Adrenal gland (tissue), 12 donors: ENCODE data around the gene DYSF. TPM values are rescaled to one million over a fixed set of nuclear protein-coding genes. Genes with fewer than 3 reads are reported as not detected.

Experiments used
- DNase-seq, 7 donors: peaks; one replicate each; pipeline ENCODE4 v3.0.0-alpha.2; 2019 to 2020
- H3K27ac ChIP-seq, 5 donors: fragments of 200-600 bp; sonication (generic) in 4 of 5; 1 replicate in 3 of 5; 2 replicates in 2 of 5; pipeline versions ENCODE4 v1.5.1 to v1.8.0; 2016 to 2020; ENCODE audit warnings: mild to moderate bottlenecking in 1 of 5
- H3K27me3 ChIP-seq: fragments of 200-600 bp; 2 replicates; pipeline ENCODE4 v1.8.0; 2021
- H3K36me3 ChIP-seq, 2 donors: fragments of 200-600 bp; replicated peaks in 1 of 2; 1 replicate in 1 of 2; 2 replicates in 1 of 2; pipeline versions ENCODE4 v1.5.1 to v1.8.0; 2018 to 2022
- H3K4me1 ChIP-seq, 2 donors: fragments of 200-600 bp; replicated peaks in 1 of 2; 1 replicate in 1 of 2; 2 replicates in 1 of 2; pipeline versions ENCODE4 v1.5.1 to v1.8.0; 2018 to 2021
- H3K4me3 ChIP-seq, 4 donors: fragments of 200-600 bp; sonication (generic) in 3 of 4; one replicate each; pipeline ENCODE4 v1.5.1; 2016 to 2018
- H3K9me3 ChIP-seq, 3 donors: fragments of 200-600 bp; sonication (generic) in 1 of 3; replicated peaks in 1 of 3; 1 replicate in 2 of 3; 2 replicates in 1 of 3; pipeline versions ENCODE4 v1.5.1 to v1.8.0; 2016 to 2021
- POLR2A ChIP-seq, 2 donors: fragments of 450-650 bp; IDR thresholded peaks; one replicate each; pipeline ENCODE4 v1.6.1; 2017; ENCODE audit warnings: antibody characterized with exemption in 2 of 2, mild to moderate bottlenecking in 2 of 2, moderate library complexity in 1 of 2
- WGBS, 4 donors: extraction: QIAGEN DNeasy Blood & Tissue Kit in 2 of 4; methylation state at CpG; one replicate each; pipeline versions ENCODE4 v1.1.5 to v1.1.7; 2013 to 2017; 5-methylcytosine and 5-hydroxymethylcytosine counted together
- intact Hi-C, 2 donors: fragments of 100-400 bp; cut with DNase I; formaldehyde crosslinking; loops; one replicate each; pipeline versions ENCODE4 v1.14.1 to v1.15.0; 2022 to 2023
- polyA plus RNA-seq, 3 donors: library from polyadenylated mRNA; stranded (reverse); fragments of 200-250 nt in 2 of 3; fragments of 350-450 nt in 1 of 3; fragmentation: Illumina TruSeq in 1 of 3; extraction: RNeasy Lipid Tissue Mini Kit (QIAGEN cat#74804) in 1 of 3; gene quantifications; one replicate each; pipeline ENCODE4 v1.2.3, GENCODE V29; 2013 to 2014
- total RNA-seq, 9 donors: library from RNA; depleted of rRNA in 4 of 9; stranded (reverse); fragments of >200 nt in 4 of 9; fragments of 120-200 nt in 1 of 9; fragmentation: NEBNext Ultra II Directional in 1 of 9; extraction: Animal tissue kit (Norgen Biotek cat#: 25700) in 1 of 9; gene quantifications; one replicate each; pipeline versions ENCODE4 v1.1.0 to v1.2.4, GENCODE V29; 2013 to 2023
- TF ChIP-seq, protein P1 (sequence below), 6 experiments: fragments of 450-650 bp in 4 of 6; fragments of 200-600 bp in 2 of 6; sonication (generic) in 1 of 6; IDR thresholded peaks; 1 replicate in 5 of 6; 2 replicates in 1 of 6; pipeline versions ENCODE4 v1.5.1 to v1.8.0; 2016 to 2021; ENCODE audit warnings: antibody characterized with exemption in 6 of 6, mild to moderate bottlenecking in 2 of 6, moderate library complexity in 1 of 6
- donor health status: healthy with polysubstance abuse.
- donor health status: Bipolar disorder and iron deficiency.
- donor health status: DM: yes; HTN: yes; CAD: no.
- donor health status: DM: no; HTN: no; CAD: no.
- donor health status: DM: no; HTN: no; CAD: no.
- donor health status: DM: yes; HTN: yes; CAD: no.

Gene DYSF
- total and polyA plus RNA-seq, 12 donors: 3.2 to 22.4 (median 15.3) TPM

- H3K27me3 ChIP-seq: no peaks in the 10 kb centered on the region
- H3K27ac ChIP-seq: no peak overlapping the region
- WGBS, 4 donors: 92 to 100% (median 94%) methylated on average over 1 of the region's 1 CpG; no CpG with 5 or more reads in 1 of the 4 donors
- no peak for TF ChIP-seq POLR2A (IDR thresholded peaks at IDR 0.05)
- TF ChIP-seq, protein P1, sequence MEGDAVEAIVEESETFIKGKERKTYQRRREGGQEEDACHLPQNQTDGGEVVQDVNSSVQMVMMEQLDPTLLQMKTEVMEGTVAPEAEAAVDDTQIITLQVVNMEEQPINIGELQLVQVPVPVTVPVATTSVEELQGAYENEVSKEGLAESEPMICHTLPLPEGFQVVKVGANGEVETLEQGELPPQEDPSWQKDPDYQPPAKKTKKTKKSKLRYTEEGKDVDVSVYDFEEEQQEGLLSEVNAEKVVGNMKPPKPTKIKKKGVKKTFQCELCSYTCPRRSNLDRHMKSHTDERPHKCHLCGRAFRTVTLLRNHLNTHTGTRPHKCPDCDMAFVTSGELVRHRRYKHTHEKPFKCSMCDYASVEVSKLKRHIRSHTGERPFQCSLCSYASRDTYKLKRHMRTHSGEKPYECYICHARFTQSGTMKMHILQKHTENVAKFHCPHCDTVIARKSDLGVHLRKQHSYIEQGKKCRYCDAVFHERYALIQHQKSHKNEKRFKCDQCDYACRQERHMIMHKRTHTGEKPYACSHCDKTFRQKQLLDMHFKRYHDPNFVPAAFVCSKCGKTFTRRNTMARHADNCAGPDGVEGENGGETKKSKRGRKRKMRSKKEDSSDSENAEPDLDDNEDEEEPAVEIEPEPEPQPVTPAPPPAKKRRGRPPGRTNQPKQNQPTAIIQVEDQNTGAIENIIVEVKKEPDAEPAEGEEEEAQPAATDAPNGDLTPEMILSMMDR (IDR thresholded peaks at IDR 0.05): no peak
- no peaks in the 10 kb centered on the region for H3K4me1 ChIP-seq
- no peaks in the 10 kb centered on the region for H3K9me3 ChIP-seq
- H3K36me3 ChIP-seq: no peaks in the 10 kb centered on the region
- H3K4me3 ChIP-seq: no peak overlapping the region
- intact Hi-C loops: no loop called here
- no peak for DNase-seq
Measured at GRCh38 chr2:71683666-71684065, 230.3 kb downstream of the DYSF start.

DNA sequence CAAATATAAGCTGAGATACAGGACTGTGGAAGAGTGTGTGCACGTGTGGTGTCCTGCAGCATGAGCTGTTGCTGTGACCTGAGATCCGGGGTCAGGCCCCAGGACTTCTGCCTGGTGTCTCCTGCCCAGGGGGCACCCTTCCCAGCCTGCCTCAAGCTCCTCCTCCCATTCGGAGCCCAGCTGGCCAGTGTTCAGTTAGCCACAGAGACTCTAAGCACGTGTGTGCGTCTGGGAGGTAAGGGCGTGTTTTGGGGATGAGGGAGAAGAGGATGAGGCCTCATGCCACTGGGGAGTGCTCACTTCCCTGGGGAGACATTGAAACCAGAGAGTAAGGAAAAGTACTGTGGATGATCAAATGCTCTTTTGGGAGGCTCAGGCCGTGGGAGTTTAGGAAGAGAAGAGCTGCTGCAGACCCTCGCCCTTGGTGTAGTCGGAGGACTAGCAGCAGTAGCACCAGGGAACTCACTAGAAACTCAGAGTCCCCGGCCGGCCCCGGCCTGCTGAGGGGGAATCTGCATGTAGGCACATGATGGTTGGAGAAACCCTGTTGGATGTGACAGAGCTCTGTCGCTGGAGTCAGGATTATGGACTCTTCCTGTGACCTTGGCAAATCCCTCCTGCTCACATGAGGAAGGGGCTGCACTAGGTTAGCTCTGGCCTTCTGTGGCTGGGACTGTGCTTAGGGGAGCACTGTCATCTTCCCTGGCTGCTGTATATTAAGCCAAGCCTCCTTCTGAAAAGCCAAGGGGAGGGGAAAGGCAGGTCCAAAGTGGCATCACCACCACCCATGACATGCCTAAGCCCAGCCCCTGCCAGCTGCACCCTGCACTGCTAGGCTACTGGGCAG lies 231.1 kb downstream of the DYSF start:
- H3K9me3 ChIP-seq: no peaks in the 10 kb centered on the region
- no peaks in the 10 kb centered on the region for H3K4me1 ChIP-seq
- DNase-seq: no peak
- no peak overlapping the region for H3K4me3 ChIP-seq
- H3K36me3 ChIP-seq: no peaks in the 10 kb centered on the region
- TF ChIP-seq, protein P1 (IDR thresholded peaks at IDR 0.05): no peak
- no peak for TF ChIP-seq POLR2A (IDR thresholded peaks at IDR 0.05)
- WGBS, 4 donors: 86 to 95% (median 89%) methylated on average over 12 to 13 of the region's 13 CpGs
- intact Hi-C loops: no loop called here
- H3K27me3 ChIP-seq: no peaks in the 10 kb centered on the region
- no peak overlapping the region for H3K27ac ChIP-seq

- intact Hi-C loops: no loop called here
- TF ChIP-seq, protein P1 (IDR thresholded peaks at IDR 0.05): no peak
- TF ChIP-seq POLR2A (IDR thresholded peaks at IDR 0.05): no peak
- Histone ChIP-seq H3K4me1 (no peaks in the 10 kb centered on the region), H3K36me3 (no peaks in the 10 kb centered on the region), H3K27me3 (no peaks in the 10 kb centered on the region), H3K27ac (no peak overlapping the region), H3K4me3 (no peak overlapping the region), H3K9me3 (no peaks in the 10 kb centered on the region)
- DNase-seq: peak in 1 of 7 donors; percentile 1
- 82 to 94% (median 91%) methylated on average over 9 to 10 of the region's 10 CpGs for WGBS, 4 donors
Measured at GRCh38 chr2:71685073-71685848, 231.9 kb downstream of the DYSF start.

DNA sequence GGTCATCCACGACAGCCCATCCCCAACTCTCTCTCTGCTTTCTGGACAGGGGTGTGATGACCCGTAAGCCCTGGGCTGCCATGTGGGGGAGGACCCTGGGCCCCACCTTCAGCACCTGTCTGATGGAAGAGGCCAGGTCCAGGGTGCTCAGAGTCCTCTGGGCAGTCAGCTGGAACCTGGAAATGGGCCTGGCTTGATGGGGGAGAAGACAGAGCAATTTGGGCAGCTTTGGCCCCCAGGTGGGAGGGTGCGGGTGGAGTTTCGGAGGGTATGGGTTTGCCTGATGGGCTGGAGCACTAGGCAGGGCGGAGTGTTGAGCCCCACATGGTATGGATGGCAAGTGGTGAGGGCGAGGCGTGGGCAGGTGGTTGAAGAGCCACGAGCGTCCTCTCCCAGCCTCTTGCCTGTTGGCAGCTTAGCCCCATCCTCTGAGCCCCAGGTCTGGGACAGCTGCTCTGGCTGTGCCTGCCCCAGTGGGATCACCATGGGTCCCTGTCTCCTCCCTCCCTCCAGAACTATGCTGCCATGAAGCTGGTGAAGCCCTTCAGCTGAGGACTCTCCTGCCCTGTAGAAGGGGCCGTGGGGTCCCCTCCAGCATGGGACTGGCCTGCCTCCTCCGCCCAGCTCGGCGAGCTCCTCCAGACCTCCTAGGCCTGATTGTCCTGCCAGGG lies 232.7 kb downstream of the DYSF start:
- intact Hi-C loops: no loop called here
- Histone ChIP-seq H3K4me1 (no peaks in the 10 kb centered on the region), H3K36me3 (no peaks in the 10 kb centered on the region), H3K9me3 (no peaks in the 10 kb centered on the region), H3K27me3 (no peaks in the 10 kb centered on the region), H3K4me3 (no peak overlapping the region), H3K27ac (no peak overlapping the region)
- no peak for TF ChIP-seq POLR2A (IDR thresholded peaks at IDR 0.05)
- TF ChIP-seq, protein P1 (IDR thresholded peaks at IDR 0.05): no peak
- peak in 1 of 7 donors; percentile 1 for DNase-seq
- 94 to 98% (median 95%) methylated on average over 8 to 13 of the region's 13 CpGs for WGBS, 4 donors
